Right ventricle myocardium superior (tissue), 1 donor: ENCODE results near the gene GRXCR2. TPM values are rescaled to one million over a fixed set of nuclear protein-coding genes. Genes with fewer than 3 reads are reported as not detected.
"Not testable (repeated sequence)": the region's sequence is repeated elsewhere in the genome, so short reads cannot be mapped to it uniquely, and the experiment has no call there.

Experiments used
- ATAC-seq: fragments of 200-7000 bp; cut with Tn5 transposase; one replicate; pipeline ENCODE4 v1.9.1; 2020; ENCODE audit warnings: mild to moderate bottlenecking; ENCODE audit not compliant: poor library complexity
- DNase-seq: peaks from one replicate; pipeline ENCODE4 v3.0.0-alpha.2; 2020
- intact Hi-C: fragments of 100-400 bp; cut with DNase I; formaldehyde crosslinking; loops from one replicate; pipeline ENCODE4 v1.11.2; 2022
- long read RNA-seq: library from polyadenylated mRNA; unstranded; transcript quantifications from one replicate; pipeline ENCODE4 v2.0.0, GENCODE V29; 2021
- total RNA-seq: library from RNA; stranded (reverse); fragmentation: NEBNext Ultra II Directional; extraction: Animal tissue kit (Norgen Biotek cat#: 25700); gene quantifications from one replicate; pipeline ENCODE4 v1.2.1, GENCODE V29; 2021
- donor health status: DM: no; HTN: yes; CAD: no; lungs with severe emphysema.

Gene GRXCR2, protein sequence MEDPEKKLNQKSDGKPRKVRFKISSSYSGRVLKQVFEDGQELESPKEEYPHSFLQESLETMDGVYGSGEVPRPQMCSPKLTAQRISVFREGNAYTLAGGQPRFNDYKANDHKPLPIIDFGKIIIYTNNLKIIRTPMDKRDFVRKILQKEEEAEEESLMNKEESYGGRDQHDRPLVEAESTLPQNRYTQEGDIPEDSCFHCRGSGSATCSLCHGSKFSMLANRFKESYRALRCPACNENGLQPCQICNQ
- total RNA-seq = 9.6 TPM
- long read RNA-seq = 0 reads

DNA sequence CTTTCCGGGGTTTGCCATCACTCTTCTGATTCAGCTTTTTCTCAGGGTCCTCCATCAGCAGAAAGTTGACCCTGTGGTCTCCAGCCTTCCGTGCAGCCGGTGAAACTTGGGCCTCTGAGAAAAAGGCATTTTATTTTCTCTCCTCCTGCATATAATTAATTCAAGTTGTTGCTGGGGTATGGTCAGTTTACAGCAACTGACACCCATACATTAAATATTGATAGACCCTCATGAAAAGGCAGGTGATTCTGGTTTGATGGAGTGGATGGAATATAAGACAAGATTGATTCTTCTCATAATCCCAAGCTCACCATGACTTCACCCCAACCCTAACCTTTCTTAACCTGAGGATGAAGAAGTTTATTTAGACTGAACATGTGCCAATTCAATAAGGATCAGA, at the start of gene GRXCR2:
TSS of gene GRXCR2 (minus strand) at position 101 of the 400 bp plus-strand sequence. CDS start at position 55, 46 bp downstream.
- DNase-seq (no peak), ATAC-seq (no peak)
- intact Hi-C loops = no loop called here

DNA sequence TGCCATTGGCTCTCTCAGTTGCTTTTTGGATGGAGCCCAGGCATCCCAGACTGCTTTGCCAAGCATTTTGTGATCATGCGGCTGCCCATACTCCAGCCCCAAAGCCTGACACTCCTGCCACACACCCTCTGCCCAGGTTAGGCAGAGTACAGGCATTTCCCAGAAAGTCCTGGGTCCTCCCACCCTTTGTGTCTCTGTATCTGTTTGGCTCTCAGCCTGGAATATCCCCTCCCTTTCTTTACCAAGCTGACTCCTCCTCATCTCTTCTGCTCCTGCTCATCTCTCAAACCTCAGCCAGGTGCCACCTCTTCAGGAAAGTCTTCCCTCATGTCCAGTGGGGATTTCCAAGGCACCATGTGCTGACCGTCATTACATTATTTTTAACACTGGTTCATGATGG, 49.2 kb upstream of the GRXCR2 start:
- ATAC-seq (peak; percentile 5), DNase-seq (no peak)
- intact Hi-C loops = no loop called here

DNA sequence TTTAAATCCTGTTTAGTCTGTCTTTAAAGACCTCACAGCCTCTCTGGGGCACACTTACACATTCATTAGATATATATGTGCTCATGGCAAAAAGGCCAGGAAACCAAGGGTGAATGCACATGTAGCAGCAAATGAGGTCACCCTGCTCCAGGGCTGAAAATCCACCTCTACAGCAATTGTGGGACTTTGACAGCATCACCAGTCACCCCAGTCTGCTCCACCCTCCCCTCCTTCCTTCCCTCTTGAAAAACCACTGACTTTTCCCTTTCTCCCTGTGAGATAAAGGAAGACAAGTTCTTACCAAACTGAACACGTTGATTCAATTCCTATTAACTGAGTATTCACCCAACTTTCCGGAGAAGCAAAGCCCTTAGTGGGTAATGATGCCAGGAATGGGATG, 48.4 kb upstream of the GRXCR2 start:
- DNase-seq (no peak), ATAC-seq (no peak)
- intact Hi-C loops = no loop called here

DNA sequence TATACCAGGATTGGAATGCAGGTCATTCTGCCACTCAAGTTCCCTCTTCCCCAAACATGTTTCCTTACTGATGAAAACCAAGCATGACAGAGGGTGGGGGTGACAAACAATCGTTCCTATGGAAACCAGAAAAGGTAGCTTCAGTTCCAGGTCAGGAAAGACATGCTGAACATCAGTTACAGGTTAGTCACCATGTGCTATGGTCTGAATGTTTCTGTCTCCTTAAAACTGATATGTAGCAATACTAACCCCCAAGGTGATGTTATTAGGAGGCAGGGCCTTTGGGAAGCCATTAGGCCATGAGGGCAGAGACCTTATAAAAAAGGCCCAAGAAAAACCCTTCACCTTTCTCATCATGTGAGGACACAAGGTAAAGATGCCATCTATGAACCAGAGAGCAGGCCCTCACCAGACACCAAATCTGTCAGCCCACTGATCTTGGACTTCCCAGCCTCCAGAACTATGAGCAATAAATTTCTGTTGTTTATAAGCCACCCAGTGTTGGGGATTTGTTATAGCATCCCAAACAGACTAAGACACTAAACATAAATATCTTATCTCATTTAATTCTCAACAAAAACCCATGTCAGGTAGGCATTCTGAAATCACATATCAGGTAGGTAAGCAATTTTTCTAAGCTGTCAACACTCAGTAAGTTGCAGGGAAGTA, 47.9 kb upstream of the GRXCR2 start:
- ATAC-seq (no peak), DNase-seq (no peak)
- intact Hi-C loops = no loop called here

DNA sequence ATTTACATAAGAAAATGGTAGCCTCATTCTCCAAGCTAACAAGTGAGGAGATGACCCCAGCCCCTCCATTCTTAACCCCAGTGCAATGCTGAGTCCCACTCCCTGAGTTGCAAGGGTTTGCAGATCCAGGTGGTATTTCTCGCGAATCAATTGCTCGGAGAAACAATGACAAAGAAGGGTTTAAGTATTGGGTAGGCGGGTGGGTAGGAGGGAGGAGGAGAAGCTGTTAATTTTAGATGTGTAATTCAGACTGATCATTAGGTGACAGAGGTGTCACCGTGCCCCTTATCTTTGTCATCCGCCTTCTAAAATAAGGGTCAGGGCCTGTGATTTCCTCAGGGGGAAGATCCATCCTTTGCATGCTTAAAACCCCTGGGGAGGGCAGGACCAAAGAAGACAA, 46.6 kb upstream of the GRXCR2 start:
- DNase-seq = no peak
- ATAC-seq = no peak
- intact Hi-C loops = no loop called here

DNA sequence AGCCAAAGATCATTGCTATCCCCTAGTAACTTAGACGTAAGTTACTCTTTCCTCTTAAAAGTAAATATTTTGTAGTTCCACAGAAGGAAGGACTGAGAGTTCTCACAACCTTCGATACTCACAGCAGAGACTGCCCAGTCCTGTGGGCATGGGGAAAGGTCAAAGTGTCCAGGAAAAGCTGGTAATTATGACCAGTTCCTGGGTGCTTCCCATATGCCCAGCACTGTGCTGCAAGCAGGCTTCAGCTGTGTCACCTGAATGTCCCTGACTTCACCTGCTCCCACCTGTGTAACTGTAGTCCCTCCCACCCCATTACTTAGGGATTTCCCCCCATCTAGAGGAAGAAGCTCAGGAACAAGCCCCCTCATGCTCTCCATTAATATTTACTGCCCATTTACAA, 45.6 kb upstream of the GRXCR2 start:
- intact Hi-C loops = no loop called here
- DNase-seq = no peak
- no peak for ATAC-seq

DNA sequence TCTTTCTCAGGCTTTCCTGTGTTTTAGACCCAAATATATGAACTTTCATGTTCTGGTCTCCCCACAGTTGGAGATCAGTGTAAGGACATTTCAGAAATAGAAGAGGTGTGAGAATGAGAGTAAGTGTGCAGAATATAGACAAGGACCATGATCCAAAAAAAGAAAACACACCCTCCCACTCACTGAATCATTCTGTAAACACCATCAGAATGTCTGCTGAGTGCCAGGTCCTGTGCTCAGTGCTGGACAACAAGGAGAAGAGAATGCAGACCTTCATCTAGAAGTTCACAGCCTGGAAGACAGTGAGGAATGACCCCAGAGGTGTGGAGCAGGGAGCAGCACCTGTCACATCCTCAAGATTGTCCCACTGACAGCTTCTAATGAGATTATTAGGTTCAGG, 44.5 kb upstream of the GRXCR2 start:
- no peak for DNase-seq
- peak; percentile 40 for ATAC-seq
- intact Hi-C loops = no loop called here

DNA sequence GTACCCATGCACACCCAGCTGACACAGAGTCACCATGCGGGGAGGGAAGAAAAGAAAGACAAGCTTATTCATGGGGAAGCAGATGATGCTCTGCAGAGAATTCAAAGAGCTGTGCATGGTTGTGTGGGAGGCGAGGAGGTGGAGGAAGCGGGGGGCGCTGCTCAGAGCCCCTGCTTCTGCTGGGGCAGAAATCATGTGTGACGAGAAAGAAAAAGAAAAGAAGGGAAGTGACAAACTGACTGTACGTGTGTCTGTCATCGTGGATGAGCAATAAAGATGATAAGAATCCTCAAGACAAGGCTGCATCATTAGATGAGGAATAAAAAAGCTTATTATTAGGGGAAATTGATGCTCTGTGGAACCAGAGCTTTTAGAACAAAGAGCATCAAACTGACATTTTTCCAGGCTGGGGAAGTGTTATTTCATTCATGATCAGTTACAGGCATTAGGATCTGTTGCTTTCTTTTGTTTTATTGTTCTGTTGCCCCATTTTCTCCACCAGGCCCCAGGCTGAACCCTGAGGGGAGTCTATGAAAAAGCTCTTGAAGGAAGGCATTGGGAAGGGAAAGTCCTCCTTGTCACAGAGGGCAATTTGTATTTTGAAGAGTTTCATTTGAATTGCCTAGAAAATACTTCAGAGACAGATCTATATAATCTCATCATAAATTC, 43.3 kb upstream of the GRXCR2 start:
- ATAC-seq (no peak), DNase-seq (no peak)
- intact Hi-C loops = no loop called here

DNA sequence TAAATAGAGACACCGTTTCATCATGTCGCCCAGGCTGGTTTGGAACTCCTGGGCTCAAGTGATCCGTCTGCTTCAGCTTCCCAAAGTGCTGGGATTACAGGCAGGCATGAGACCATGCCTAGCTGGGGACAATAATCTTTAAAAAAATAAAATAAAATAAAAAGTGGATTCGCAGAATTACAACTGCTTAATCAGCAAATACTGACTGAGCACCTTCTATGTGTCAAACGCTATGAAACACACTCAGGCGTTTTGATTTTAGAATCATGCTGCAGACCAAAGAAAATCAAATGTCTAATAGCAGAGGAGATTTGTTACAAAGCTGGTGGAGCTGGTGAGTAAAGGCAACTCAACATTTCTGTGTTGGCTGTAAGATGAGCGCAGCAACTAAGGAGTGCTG, 40.9 kb upstream of the GRXCR2 start:
- no peak for ATAC-seq
- no peak for DNase-seq
- intact Hi-C loops = no loop called here

DNA sequence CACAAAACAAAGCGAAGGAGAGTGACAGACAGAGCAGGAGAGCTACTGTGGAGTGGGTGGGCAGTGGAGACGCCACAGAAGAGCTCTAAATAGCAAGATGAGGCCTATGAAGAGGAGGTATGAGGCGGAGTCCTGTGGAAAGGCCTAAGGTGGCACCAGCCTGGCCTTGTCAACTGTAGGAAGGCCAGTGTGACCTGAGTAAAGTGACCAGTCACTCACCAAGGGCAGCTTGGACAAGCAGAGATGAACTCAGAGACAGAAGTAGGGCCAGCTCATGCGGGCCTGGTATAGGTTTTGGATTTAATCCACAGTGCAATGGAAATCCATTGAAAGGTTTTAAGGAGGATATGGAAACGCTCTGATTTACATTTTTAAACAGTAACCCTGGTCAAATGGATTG, 39.8 kb upstream of the GRXCR2 start:
- no peak for DNase-seq
- intact Hi-C loops = no loop called here

DNA sequence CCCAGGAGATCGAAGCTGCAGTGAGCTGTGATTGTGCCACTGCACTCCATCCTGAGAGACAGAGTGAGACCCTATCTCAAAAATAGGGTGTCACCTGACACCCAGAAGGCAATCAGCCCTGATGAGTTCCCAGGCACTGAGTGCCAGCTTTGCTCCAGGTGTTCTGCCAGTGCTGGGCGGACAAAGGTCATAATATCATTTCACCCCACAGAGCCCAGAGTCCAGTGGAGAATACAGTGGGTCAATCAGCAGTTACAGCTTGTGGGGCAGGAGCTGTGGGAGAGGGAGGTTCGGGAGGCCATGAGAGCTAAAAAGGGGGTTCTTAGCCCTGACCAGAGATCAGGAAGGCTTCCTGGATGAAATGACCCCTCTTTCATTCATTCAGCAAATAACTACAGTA, 39.2 kb upstream of the GRXCR2 start:
- ATAC-seq (no peak), DNase-seq (no peak)
- intact Hi-C loops = no loop called here

More for the DNA sequence above, 39.8 kb upstream of the GRXCR2 start:
- ATAC-seq = no peak

DNA sequence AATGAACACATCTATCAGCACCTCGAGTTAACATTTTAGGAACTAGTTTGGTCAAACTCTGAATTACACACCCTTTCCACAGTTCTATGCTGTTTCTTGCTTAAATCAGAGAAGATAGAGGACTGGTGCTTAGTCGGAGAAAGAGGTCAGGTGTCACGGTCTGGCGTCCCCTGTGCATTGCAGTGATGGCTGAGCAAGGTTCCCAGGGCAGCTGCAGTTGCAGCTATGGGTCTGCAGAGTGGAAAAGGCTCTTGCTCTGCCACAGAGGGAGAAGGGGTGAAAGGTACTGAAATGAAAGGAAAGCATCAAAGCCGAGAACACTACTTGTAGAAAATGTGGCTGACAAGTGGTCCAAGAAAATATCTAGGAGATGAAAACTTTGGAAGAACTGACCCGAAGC, 38.4 kb upstream of the GRXCR2 start:
- ATAC-seq (no peak), DNase-seq (no peak)
- intact Hi-C loops = no loop called here

DNA sequence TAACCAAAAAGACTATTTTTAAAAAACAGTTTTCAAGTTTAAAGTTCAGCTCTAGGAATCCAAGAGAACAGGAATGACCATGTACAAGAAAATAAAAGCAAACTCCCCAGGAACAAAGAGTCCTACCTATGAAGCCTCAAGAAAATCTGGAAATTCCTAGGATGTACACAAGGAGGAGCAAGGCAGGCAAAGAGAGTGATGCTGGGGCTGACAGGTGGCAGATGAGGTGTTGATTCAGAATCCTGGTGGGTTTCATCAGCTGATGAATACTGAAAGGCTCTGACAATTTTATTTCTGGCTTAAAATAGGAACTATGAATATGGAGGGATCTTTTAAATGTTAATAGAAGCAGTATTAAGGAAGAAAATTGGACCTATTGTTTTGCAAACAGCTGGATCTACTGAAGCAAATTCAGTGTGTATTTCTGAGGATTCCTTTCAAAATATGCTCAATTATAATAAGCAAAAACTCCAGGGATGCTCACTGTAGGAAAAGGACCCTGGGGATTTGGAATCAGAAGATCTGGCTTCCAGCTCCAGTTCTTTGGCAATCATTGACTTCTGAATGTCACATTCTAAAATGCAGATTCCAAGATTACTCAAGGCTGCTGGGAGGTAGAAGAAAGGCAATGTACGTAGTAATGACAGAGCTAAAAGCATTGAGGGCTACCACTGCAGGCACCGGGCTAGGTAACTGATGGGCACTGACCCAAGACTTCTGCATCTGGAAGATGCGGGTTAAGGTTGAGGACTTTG, 35.6 kb upstream of the GRXCR2 start:
- ATAC-seq (no peak), DNase-seq (no peak)
- intact Hi-C loops = no loop called here

DNA sequence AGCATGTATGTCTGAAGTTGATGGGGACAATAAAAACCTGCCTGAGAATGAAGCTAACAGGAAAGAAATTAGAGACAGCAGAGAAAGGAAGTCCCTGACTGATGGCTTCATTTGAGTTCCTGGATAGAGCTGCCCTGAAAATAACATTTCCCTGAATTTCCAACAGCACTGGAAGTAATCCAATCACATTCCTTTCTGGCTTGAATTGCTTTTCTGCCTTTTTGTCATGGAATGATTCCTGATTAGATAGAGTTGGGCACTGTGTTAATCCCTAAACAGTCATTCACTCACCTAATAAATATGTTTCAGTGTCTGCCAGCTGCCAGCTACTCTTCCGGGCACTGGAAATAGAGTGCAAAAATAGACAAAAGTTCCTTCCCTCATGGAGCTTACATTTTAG, 33.6 kb upstream of the GRXCR2 start:
- intact Hi-C loops = no loop called here
- ATAC-seq (no peak), DNase-seq (no peak)

DNA sequence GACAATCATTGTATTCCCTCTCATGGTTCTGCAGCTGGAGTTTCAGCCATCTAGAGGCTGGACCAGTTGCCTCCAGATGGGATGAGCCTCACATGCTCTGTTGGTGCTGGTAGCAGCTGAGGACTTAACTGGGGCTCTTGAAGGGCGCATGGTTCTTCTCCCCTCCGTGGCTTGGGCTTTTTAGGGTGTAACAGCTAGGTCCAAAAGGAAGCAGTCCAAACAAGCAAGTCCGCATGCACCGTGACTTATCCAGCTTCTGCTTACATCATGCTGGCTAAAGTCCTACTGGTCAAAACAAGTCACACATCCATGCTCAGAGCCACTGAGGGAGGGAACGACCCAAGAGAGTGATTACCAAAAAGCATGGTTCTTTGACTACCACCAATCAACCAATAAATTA, 31.9 kb upstream of the GRXCR2 start:
- intact Hi-C loops = no loop called here
- DNase-seq = no peak
- ATAC-seq = no peak

DNA sequence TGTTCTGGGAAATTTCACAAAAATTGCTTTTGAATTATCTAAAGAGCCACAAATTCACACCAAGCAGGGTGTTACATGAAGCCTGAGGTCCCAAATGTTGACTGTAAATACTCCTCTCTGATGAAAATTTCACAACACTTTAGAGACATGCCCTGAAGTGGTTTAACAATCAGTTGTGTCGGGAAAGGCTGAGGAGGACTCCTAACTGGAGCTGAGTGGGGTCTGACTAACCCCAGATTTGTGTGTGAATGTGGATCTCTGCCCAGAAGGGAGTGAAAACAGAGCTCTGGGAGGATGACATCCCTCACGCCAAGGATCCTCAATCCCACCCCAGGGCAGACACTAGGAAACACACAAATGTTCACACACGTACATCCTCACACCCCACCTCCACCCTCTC, 31.1 kb upstream of the GRXCR2 start:
- intact Hi-C loops = no loop called here
- no peak for DNase-seq
- ATAC-seq = no peak

DNA sequence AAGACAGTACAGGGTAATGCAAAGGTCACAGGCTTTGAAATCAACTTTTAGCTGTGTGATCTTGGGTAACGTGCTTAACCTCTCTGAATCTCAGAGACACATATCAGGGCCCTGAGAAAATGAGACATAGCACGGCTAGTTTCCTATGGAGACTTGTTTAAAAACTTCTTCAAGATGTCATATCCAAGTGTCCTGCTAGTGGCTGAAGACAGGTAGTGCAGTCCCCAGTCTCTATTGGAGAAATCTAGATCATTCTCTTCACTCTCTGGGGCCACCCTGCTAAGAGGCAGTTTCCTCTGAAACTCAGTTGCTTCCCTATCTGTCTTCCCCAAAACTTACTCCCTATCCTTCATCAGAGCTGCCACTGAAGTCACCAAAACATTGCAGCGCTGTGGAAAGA, 30.3 kb upstream of the GRXCR2 start:
- ATAC-seq = no peak
- intact Hi-C loops = no loop called here
- no peak for DNase-seq

DNA sequence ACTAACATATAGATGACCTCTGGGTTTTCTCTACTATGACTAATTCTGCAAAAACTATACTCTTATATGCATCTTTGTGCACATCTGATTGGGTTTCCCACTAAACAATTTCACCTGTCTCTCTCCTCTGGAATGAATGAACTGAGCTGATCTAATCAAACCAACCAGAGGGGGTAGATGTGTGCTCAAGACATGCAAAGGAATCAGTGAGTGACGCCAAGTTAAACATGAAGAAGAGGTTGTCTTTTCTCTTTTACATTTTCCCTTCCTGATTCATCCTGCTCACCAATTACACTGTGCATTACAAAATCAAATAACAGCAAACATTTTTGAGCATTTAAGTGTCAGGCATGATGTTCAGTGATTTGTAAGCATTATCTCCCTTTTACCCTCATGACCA, 29.6 kb upstream of the GRXCR2 start:
- no peak for DNase-seq
- no peak for ATAC-seq
- intact Hi-C loops = no loop called here

DNA sequence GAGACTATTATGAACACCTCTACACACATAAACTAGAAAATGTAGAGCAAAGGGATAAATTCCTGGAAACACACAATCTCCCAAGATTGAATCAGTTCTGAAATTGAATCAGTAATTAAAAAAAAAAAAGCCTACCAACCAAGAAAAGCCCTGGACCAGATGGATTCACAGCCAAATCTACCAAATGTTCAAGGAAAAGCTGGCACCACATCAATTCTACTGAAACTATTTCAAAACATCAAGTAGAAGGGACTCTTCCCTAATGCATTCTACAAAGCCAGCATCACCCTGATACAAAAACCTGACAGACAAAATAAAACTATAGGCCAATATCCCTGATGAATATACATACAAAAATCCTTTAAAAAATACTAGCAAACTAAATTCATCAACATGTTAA, 25.4 kb upstream of the GRXCR2 start:
- ATAC-seq (no peak), DNase-seq (no peak)
- intact Hi-C loops = no loop called here

DNA sequence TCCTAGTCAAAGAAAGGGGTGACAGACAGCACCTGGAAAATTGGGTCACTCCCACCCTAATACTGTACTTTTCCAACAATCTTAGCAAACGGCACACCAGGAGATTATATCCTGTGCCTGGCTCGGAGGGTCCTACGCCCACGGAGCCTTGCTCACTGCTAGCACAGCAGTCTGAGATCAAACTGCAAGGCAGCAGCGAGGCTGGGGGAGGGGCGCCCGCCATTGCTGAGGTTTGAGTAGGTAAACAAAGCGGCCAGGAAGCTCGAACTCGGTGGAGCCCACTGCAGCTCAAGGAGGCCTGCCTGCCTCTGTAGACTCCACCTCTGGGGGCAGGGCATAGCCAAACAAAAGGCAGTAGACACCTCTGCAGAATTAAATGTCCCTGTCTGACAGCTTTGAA, 18.6 kb upstream of the GRXCR2 start:
- intact Hi-C loops, ATAC-seq, DNase-seq: not testable (repeated sequence)
